Liver (tissue), 9 donors: ENCODE results near the gene MRPS18A. TPM values are rescaled to one million over a fixed set of nuclear protein-coding genes. Genes with fewer than 3 reads are reported as not detected.

ENCODE experiments used
- DNase-seq: peaks from one replicate; pipeline ENCODE4 v3.0.0-alpha.2; 2017; ENCODE audit warnings: low spot score
- H3K27ac ChIP-seq, 2 donors: one replicate each; pipeline ENCODE4 v1.7.0; 2013; ENCODE audit warnings: inconsistent platforms in 2 of 2, low read length in 2 of 2, control low read depth in 1 of 2, low read depth in 1 of 2, mild to moderate bottlenecking in 1 of 2
- H3K27me3 ChIP-seq, 4 donors: one replicate each; pipeline versions ENCODE4 v1.6.1 to v1.7.0; 2013; ENCODE audit warnings: low read length in 3 of 4, inconsistent platforms in 1 of 4, mild to moderate bottlenecking in 1 of 4, moderate library complexity in 1 of 4; ENCODE audit not compliant: control insufficient read depth in 4 of 4, insufficient read depth in 4 of 4
- H3K36me3 ChIP-seq, 4 donors: one replicate each; pipeline versions ENCODE4 v1.6.1 to v1.7.0; 2013; ENCODE audit warnings: low read length in 3 of 4, mild to moderate bottlenecking in 3 of 4, low read depth in 1 of 4, moderate library complexity in 1 of 4; ENCODE audit not compliant: control insufficient read depth in 4 of 4, insufficient read depth in 3 of 4
- H3K4me1 ChIP-seq, 4 donors: one replicate each; pipeline versions ENCODE4 v1.6.1 to v1.7.0; 2013; ENCODE audit warnings: low read length in 3 of 4, mild to moderate bottlenecking in 3 of 4, moderate library complexity in 1 of 4; ENCODE audit not compliant: control insufficient read depth in 4 of 4, insufficient read depth in 4 of 4
- H3K4me3 ChIP-seq, 3 donors: one replicate each; pipeline versions ENCODE4 v1.6.1 to v1.7.0; 2013; ENCODE audit warnings: low read length in 3 of 3, control low read depth in 1 of 3, low read depth in 1 of 3, mild to moderate bottlenecking in 1 of 3
- H3K9ac ChIP-seq, 2 donors: one replicate each; pipeline ENCODE4 v1.7.0; 2013; ENCODE audit warnings: low read length in 2 of 2, mild to moderate bottlenecking in 2 of 2, moderate library complexity in 2 of 2, control low read depth in 1 of 2, low read depth in 1 of 2
- H3K9me3 ChIP-seq, 4 donors: one replicate each; pipeline versions ENCODE4 v1.6.1 to v1.7.0; 2013; ENCODE audit warnings: low read length in 3 of 4; ENCODE audit not compliant: control insufficient read depth in 4 of 4
- ATF3 ChIP-seq: IDR thresholded peaks from 2 replicates; pipeline ENCODE4 v1.6.1; 2016; ENCODE audit warnings: antibody characterized with exemption
- EGR1 ChIP-seq, 2 donors: IDR thresholded peaks; 2 replicates each; pipeline ENCODE4 v1.6.1; 2016 to 2018; ENCODE audit warnings: antibody characterized with exemption in 2 of 2, low read depth in 2 of 2
- FOXA1 ChIP-seq: IDR thresholded peaks from 2 replicates; pipeline ENCODE4 v1.6.1; 2016; ENCODE audit warnings: antibody characterized with exemption
- GABPA ChIP-seq, 2 donors: IDR thresholded peaks in 1 of 2; conservative IDR thresholded peaks in 1 of 2; 2 replicates each; pipeline ENCODE4 v1.6.1; 2016; ENCODE audit warnings: antibody characterized with exemption in 2 of 2, mild to moderate bottlenecking in 1 of 2, moderate library complexity in 1 of 2
- HNF4A ChIP-seq, 2 donors: conservative IDR thresholded peaks; 2 replicates each; pipeline ENCODE4 v1.6.1; 2016; ENCODE audit warnings: antibody characterized with exemption in 2 of 2, mild to moderate bottlenecking in 2 of 2
- JUND ChIP-seq, 2 donors: IDR thresholded peaks; 2 replicates each; pipeline ENCODE4 v1.6.1; 2016; ENCODE audit warnings: antibody characterized with exemption in 2 of 2
- MAX ChIP-seq: IDR thresholded peaks from 2 replicates; pipeline ENCODE4 v1.6.1; 2016; ENCODE audit warnings: antibody characterized with exemption
- NR2F2 ChIP-seq: IDR thresholded peaks from 2 replicates; pipeline ENCODE4 v1.6.1; 2016; ENCODE audit warnings: antibody characterized with exemption
- RAD21 ChIP-seq, 2 donors: IDR thresholded peaks; 2 replicates each; pipeline ENCODE4 v1.6.1; 2016; ENCODE audit warnings: antibody characterized with exemption in 2 of 2, mild to moderate bottlenecking in 2 of 2
- REST ChIP-seq: IDR thresholded peaks from 2 replicates; pipeline ENCODE4 v1.6.1; 2016; ENCODE audit warnings: antibody characterized with exemption, mild to moderate bottlenecking
- RXRA ChIP-seq, 2 donors: IDR thresholded peaks; 2 replicates each; pipeline ENCODE4 v1.6.1; 2017 to 2018; ENCODE audit warnings: antibody characterized with exemption in 2 of 2, mild to moderate bottlenecking in 1 of 2
- TAF1 ChIP-seq: conservative IDR thresholded peaks from 2 replicates; pipeline ENCODE4 v1.6.1; 2016; ENCODE audit warnings: antibody characterized with exemption, mild to moderate bottlenecking
- YY1 ChIP-seq: IDR thresholded peaks from 2 replicates; pipeline ENCODE4 v1.6.1; 2016; ENCODE audit warnings: antibody characterized with exemption, mild to moderate bottlenecking
- ZBTB33 ChIP-seq: IDR thresholded peaks from 2 replicates; pipeline ENCODE4 v1.6.1; 2016; ENCODE audit warnings: antibody characterized with exemption
- WGBS: extraction: QIAGEN DNeasy Blood & Tissue Kit; methylation state at CpG from one replicate; pipeline ENCODE4 v1.1.7; 2013; 5-methylcytosine and 5-hydroxymethylcytosine counted together
- polyA plus RNA-seq, 2 donors: library from polyadenylated mRNA; stranded (reverse) in 1 of 2; unstranded in 1 of 2; fragments of 200-250 nt in 1 of 2; fragments of >200 nt in 1 of 2; fragmentation: Nextera tagmentation in 1 of 2; extraction: Ambion mirVana in 1 of 2; gene quantifications; one replicate each; pipeline versions ENCODE4 v1.2.1 to v1.2.3, GENCODE V29; 2013 to 2015
- total RNA-seq, 2 donors: library from RNA; depleted of rRNA; stranded (reverse); fragments of >200 nt; gene quantifications; one replicate each; pipeline ENCODE4 v1.2.3, GENCODE V29; 2014
- TF ChIP-seq, protein P1 (sequence below): fragments of 150-350 bp; IDR thresholded peaks from 2 replicates; pipeline ENCODE4 v1.5.1; 2017; ENCODE audit warnings: improper control_type of control experiment, low read depth, low read length; ENCODE audit not compliant: missing input control
- donor health status: healthy.
- donor health status: healthy.
- donor health status: healthy.
- donor health status: healthy.
- donor health status: healthy.

The MRPS18A gene
- total and polyA plus RNA-seq, 4 donors: 21.5 to 50.5 (median 35.0) TPM

GRCh38 chr6:43676962-43677606 is 10.5 kb downstream of the MRPS18A start:
- H3K27me3 ChIP-seq: no peaks in the 10 kb centered on the region
- DNase-seq: no peak
- 90% methylated on average over 7 of the region's 7 CpGs for WGBS
- no peak overlapping the region for H3K9ac ChIP-seq
- H3K4me1 ChIP-seq: peaks cover 0 to 7% (median 3%) of the 10 kb centered on the region in 4 donors
- H3K36me3 ChIP-seq: peaks cover 14 to 64% (median 28%) of the 10 kb centered on the region in 4 donors
- H3K9me3 ChIP-seq: no peaks in the 10 kb centered on the region
- TF ChIP-seq GABPA (IDR thresholded peaks at IDR 0.05 in 1 of 2, conservative IDR thresholded peaks at IDR 0.05 in 1 of 2): no peak
- no peak for TF ChIP-seq HNF4A (conservative IDR thresholded peaks at IDR 0.05)
- H3K4me3 ChIP-seq: no peak overlapping the region
- H3K27ac ChIP-seq: no peak overlapping the region

DNA sequence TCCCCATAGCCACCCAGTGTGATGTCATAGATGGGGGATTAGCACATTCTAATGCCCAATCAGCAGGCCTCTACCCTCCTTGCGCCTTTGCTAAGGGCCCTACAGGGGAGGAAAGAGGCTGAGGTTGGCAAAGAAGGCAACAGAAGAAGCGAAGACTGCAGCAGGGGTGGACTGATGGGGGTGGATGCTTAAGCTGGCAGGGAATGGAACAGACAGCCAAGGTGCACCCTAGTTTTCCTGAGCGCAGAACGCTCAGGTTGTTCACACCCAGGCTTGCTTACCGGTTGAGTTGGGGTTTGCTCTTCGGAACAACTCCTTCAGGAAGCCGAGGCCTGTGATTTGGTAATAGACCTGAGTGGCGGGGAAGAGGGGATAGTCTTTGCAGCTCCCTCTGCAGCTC is 12.7 kb downstream of the MRPS18A start:
- DNase-seq: no peak
- Histone ChIP-seq H3K4me1 (peaks cover 0 to 9% (median 3%) of the 10 kb centered on the region in 4 donors), H3K9ac (no peak overlapping the region), H3K36me3 (peaks cover 16 to 73% (median 31%) of the 10 kb centered on the region in 4 donors), H3K27ac (no peak overlapping the region), H3K27me3 (no peaks in the 10 kb centered on the region), H3K4me3 (no peak overlapping the region), H3K9me3 (no peaks in the 10 kb centered on the region)
- 95% methylated on average over 8 of the region's 8 CpGs for WGBS
- TF ChIP-seq EGR1 (IDR thresholded peaks at IDR 0.05; ENCODE audit: low read depth in 2 of 2) (no peak), ZBTB33 (no peak), REST (no peak), HNF4A (conservative IDR thresholded peaks at IDR 0.05) (no peak), YY1 (no peak), JUND (IDR thresholded peaks at IDR 0.05) (no peak), RXRA (IDR thresholded peaks at IDR 0.05) (no peak), TAF1 (no peak), RAD21 (IDR thresholded peaks at IDR 0.05) (no peak), ATF3 (no peak), GABPA (IDR thresholded peaks at IDR 0.05 in 1 of 2, conservative IDR thresholded peaks at IDR 0.05 in 1 of 2) (no peak), FOXA1 (no peak), MAX (no peak), NR2F2 (no peak)
- TF ChIP-seq, protein P1, sequence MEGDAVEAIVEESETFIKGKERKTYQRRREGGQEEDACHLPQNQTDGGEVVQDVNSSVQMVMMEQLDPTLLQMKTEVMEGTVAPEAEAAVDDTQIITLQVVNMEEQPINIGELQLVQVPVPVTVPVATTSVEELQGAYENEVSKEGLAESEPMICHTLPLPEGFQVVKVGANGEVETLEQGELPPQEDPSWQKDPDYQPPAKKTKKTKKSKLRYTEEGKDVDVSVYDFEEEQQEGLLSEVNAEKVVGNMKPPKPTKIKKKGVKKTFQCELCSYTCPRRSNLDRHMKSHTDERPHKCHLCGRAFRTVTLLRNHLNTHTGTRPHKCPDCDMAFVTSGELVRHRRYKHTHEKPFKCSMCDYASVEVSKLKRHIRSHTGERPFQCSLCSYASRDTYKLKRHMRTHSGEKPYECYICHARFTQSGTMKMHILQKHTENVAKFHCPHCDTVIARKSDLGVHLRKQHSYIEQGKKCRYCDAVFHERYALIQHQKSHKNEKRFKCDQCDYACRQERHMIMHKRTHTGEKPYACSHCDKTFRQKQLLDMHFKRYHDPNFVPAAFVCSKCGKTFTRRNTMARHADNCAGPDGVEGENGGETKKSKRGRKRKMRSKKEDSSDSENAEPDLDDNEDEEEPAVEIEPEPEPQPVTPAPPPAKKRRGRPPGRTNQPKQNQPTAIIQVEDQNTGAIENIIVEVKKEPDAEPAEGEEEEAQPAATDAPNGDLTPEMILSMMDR: no peak
